ENCODE data around the gene CDH11. TPM values are rescaled to one million over a fixed set of nuclear protein-coding genes. Genes with fewer than 3 reads are reported as not detected.

Gene CDH11
- total RNA-seq, 4 donors from 2014 or later, result 28.2 to 74.1 (median 53.2) TPM

DNA sequence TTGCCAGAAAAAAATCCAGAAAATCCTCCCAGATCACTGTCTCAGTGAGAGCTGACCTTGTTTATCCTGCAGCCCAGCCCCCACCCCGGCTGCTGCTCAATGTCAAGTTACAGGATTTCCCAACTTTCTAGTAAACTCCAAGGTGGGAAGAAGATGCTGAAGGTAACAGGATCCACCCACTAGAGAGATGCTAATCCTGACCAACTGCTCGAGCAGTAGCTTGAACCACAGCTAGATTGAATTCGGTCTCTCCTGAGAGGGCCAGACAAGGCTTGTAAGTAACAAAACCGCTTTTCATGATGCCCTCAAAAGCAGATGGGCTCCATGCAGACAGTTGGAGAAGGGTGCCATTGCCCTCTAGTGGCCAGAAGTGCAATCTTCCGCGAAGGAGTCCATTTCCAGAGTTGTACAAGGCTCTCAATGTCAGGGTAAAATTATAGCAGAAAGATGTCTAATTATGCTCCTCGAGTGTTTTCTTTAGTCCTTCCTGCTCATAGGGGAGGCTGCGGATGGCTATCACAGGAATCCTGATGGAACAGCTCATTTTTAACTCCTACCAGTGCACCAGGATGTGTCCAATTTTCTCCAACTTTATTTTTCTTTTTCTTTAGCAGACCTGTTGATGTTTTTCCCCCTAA lies 3.9 kb downstream of the CDH11 start:
- peak; percentile 30 for ATAC-seq (ENCODE audit: low FRiP score)
- TF ChIP-seq, protein P1, sequence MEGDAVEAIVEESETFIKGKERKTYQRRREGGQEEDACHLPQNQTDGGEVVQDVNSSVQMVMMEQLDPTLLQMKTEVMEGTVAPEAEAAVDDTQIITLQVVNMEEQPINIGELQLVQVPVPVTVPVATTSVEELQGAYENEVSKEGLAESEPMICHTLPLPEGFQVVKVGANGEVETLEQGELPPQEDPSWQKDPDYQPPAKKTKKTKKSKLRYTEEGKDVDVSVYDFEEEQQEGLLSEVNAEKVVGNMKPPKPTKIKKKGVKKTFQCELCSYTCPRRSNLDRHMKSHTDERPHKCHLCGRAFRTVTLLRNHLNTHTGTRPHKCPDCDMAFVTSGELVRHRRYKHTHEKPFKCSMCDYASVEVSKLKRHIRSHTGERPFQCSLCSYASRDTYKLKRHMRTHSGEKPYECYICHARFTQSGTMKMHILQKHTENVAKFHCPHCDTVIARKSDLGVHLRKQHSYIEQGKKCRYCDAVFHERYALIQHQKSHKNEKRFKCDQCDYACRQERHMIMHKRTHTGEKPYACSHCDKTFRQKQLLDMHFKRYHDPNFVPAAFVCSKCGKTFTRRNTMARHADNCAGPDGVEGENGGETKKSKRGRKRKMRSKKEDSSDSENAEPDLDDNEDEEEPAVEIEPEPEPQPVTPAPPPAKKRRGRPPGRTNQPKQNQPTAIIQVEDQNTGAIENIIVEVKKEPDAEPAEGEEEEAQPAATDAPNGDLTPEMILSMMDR (IDR thresholded peaks at IDR 0.05), result peak in 2 of 3 donors; percentile 33 to 60
- DNase-seq (ENCODE audit: low spot score), result no peak

- ATAC-seq (ENCODE audit: low FRiP score) (no peak), DNase-seq (ENCODE audit: low spot score) (no peak)
- TF ChIP-seq, protein P1 (IDR thresholded peaks at IDR 0.05), result no peak
Observed at GRCh38 chr16:65116818-65117430, 4.9 kb downstream of the CDH11 start.

DNA sequence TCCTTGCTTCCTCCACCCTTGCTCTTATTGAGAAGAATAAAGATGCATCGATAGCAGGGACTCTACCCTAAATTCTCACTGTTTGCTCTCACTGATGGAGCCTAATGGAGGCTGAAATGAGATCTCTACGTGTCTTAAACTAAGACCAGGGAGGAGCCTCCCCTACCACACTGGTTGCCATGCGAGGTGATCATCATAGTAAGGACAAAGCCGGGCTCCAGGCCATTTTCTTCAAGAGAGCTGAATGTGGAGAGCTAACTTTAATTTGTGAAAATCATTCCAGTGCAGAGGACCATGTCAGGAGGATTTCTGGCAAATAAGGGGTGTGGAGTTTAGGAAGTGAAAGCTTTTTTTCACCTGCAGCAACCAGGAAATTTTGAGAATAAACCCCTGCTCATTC lies 5.6 kb downstream of the CDH11 start:
- no peak for DNase-seq (ENCODE audit: low spot score)
- ATAC-seq (ENCODE audit: low FRiP score), result no peak

GRCh38 chr16:65114527-65114926 lies 7.3 kb downstream of the CDH11 start:
- no peak for ATAC-seq (ENCODE audit: low FRiP score)
- TF ChIP-seq, protein P1 (IDR thresholded peaks at IDR 0.05), result no peak
- no peak for DNase-seq (ENCODE audit: low spot score)

More for the DNA sequence above, 5.6 kb downstream of the CDH11 start:
- TF ChIP-seq, protein P1 (IDR thresholded peaks at IDR 0.05), result no peak

GRCh38 chr16:65113441-65113840 lies 8.4 kb downstream of the CDH11 start:
- TF ChIP-seq, protein P1 (IDR thresholded peaks at IDR 0.05), result no peak
- ATAC-seq (ENCODE audit: low FRiP score), result no peak

DNA sequence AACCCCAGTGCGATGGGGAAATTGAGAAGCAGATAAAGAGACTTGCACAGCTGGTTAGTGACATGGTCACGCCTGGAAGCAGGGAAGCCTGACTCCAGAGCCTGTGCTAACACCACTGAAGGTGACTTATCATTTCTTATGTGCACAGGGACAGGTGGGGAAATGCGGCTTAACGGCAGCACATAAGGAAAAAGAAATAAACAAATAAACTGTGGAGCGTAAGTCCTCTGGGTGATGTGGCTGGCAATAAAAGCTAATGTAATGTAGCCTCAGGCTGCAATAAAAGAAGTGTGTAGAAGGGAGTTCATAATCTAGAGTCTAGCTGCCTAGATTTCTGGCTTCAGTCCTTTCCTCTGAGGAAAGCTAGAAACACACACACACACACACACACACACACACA lies 10.6 kb downstream of the CDH11 start:
- DNase-seq (ENCODE audit: low spot score) (no peak), ATAC-seq (ENCODE audit: low FRiP score) (no peak)
- TF ChIP-seq, protein P1 (IDR thresholded peaks at IDR 0.05), result no peak

More at GRCh38 chr16:65113441-65113840, 8.4 kb downstream of the CDH11 start:
- DNase-seq (ENCODE audit: low spot score), result no peak

GRCh38 chr16:65106757-65107156 lies 15.1 kb downstream of the CDH11 start:
- DNase-seq (ENCODE audit: low spot score) (no peak), ATAC-seq (ENCODE audit: low FRiP score) (no peak)
- TF ChIP-seq, protein P1 (IDR thresholded peaks at IDR 0.05), result no peak
